Measurements from ENCODE around the gene PIEZO2.

DNA sequence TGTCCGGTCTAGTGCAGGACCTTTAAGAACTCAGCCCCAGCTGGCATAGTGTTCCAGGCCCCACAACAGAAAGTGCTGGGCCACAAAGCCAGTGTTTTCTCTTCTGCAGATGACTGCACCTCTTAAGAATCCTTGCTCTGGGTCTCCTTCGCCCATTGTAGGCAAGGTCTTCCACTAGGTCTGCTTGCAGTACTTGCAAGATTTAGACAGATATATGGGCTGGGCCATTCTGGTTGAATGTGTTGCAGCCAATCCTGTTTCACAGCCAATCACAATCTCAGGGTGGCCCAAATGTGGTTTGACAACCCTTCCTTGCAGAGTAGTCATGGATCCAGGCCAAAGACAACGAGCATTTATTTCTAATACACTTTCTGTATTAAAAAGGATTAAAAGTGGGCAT, 13.1 kb upstream of the PIEZO2 start:
- TF ChIP-seq, protein P1, sequence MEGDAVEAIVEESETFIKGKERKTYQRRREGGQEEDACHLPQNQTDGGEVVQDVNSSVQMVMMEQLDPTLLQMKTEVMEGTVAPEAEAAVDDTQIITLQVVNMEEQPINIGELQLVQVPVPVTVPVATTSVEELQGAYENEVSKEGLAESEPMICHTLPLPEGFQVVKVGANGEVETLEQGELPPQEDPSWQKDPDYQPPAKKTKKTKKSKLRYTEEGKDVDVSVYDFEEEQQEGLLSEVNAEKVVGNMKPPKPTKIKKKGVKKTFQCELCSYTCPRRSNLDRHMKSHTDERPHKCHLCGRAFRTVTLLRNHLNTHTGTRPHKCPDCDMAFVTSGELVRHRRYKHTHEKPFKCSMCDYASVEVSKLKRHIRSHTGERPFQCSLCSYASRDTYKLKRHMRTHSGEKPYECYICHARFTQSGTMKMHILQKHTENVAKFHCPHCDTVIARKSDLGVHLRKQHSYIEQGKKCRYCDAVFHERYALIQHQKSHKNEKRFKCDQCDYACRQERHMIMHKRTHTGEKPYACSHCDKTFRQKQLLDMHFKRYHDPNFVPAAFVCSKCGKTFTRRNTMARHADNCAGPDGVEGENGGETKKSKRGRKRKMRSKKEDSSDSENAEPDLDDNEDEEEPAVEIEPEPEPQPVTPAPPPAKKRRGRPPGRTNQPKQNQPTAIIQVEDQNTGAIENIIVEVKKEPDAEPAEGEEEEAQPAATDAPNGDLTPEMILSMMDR (IDR thresholded peaks at IDR 0.05; ENCODE audit: insufficient read depth, low read length), result no peak
- no peak for TF ChIP-seq REST (IDR thresholded peaks at IDR 0.05; ENCODE audit: insufficient replicate concordance, low read depth)
- no peak for TF ChIP-seq POLR2AphosphoS5 (IDR thresholded peaks at IDR 0.05; ENCODE audit: low read depth)
